H9 (cell line): ENCODE measurements around the gene STARD10. TPM values are rescaled to one million over a fixed set of nuclear protein-coding genes. Genes with fewer than 3 reads are reported as not detected.
A peak's percentile ranks its signal among the peaks of the same experiment; 100 is the strongest.

Source experiments
- DNase-seq: peaks from one replicate; pipeline ENCODE4 v3.0.0-alpha.2; 2017
- H2AFZ ChIP-seq: one replicate; pipeline ENCODE4 v1.6.1; 2013; ENCODE audit warnings: mild to moderate bottlenecking, low read length, control low read depth, moderate library complexity
- H2AK5ac ChIP-seq: 2 replicates; pipeline ENCODE4 v1.6.1; 2013; ENCODE audit warnings: low read length, control low read depth, mixed read lengths; ENCODE audit not compliant: insufficient read length
- H2BK120ac ChIP-seq: one replicate; pipeline ENCODE4 v1.6.1; 2013; ENCODE audit warnings: low read depth, mild to moderate bottlenecking, low read length, control low read depth, inconsistent platforms; ENCODE audit not compliant: poor library complexity, severe bottlenecking
- H2BK12ac ChIP-seq: 2 replicates; pipeline ENCODE4 v1.6.1; 2013; ENCODE audit warnings: low read length, control low read depth, mixed read lengths, low read depth; ENCODE audit not compliant: insufficient read length
- H2BK15ac ChIP-seq: 2 replicates; pipeline ENCODE4 v1.6.1; 2013; ENCODE audit warnings: low read depth, low read length, control low read depth
- H2BK20ac ChIP-seq: one replicate; pipeline ENCODE4 v1.6.1; 2013; ENCODE audit warnings: low read depth, mild to moderate bottlenecking, low read length, control low read depth, inconsistent platforms; ENCODE audit not compliant: poor library complexity, severe bottlenecking
- H2BK5ac ChIP-seq: 2 replicates; pipeline ENCODE4 v1.6.1; 2013; ENCODE audit warnings: low read length, control low read depth, mixed read lengths; ENCODE audit not compliant: insufficient read length
- H3K14ac ChIP-seq: 2 replicates; pipeline ENCODE4 v1.6.1; 2013; ENCODE audit warnings: low read length, control low read depth; ENCODE audit not compliant: insufficient read depth
- H3K18ac ChIP-seq: 2 replicates; pipeline ENCODE4 v1.6.1; 2013; ENCODE audit warnings: low read depth, mild to moderate bottlenecking, mixed read lengths, low read length, control low read depth; ENCODE audit not compliant: insufficient read length
- H3K23ac ChIP-seq: 2 replicates; pipeline ENCODE4 v1.6.1; 2013; ENCODE audit warnings: low read length, control low read depth, mixed read lengths, low read depth; ENCODE audit not compliant: insufficient read length
- H3K23me2 ChIP-seq: 2 replicates; pipeline ENCODE4 v1.6.1; 2013; ENCODE audit warnings: low read depth, mild to moderate bottlenecking, mixed read lengths, low read length, control low read depth; ENCODE audit not compliant: insufficient read length, poor library complexity, severe bottlenecking
- H3K27ac ChIP-seq: 2 replicates; pipeline ENCODE4 v1.5.1; 2013; ENCODE audit warnings: low read length, control low read depth, mixed read lengths, low read depth; ENCODE audit not compliant: insufficient read length
- H3K27me3 ChIP-seq: 2 replicates; pipeline ENCODE4 v1.6.1; 2013; ENCODE audit warnings: low read length, control low read depth, inconsistent platforms; ENCODE audit not compliant: insufficient read depth
- H3K4ac ChIP-seq: 2 replicates; pipeline ENCODE4 v1.6.1; 2013; ENCODE audit warnings: low read depth, mild to moderate bottlenecking, control low read depth, inconsistent platforms, low read length, moderate library complexity
- H3K4me1 ChIP-seq: 2 replicates; pipeline ENCODE4 v1.6.1; 2013; ENCODE audit warnings: low read length, control low read depth, inconsistent platforms; ENCODE audit not compliant: insufficient read depth
- H3K4me2 ChIP-seq: 2 replicates; pipeline ENCODE4 v1.6.1; 2013; ENCODE audit warnings: low read length, control low read depth, mixed read lengths; ENCODE audit not compliant: insufficient read length, insufficient read depth
- H3K56ac ChIP-seq: 2 replicates; pipeline ENCODE4 v1.6.1; 2013; ENCODE audit warnings: low read depth, mild to moderate bottlenecking, mixed read lengths, low read length, control low read depth; ENCODE audit not compliant: insufficient read length
- H3K79me1 ChIP-seq: 2 replicates; pipeline ENCODE4 v1.6.1; 2013; ENCODE audit warnings: low read depth, mild to moderate bottlenecking, moderate library complexity, low read length, control low read depth, inconsistent platforms; ENCODE audit not compliant: insufficient read depth, poor library complexity, severe bottlenecking
- H3K79me2 ChIP-seq: 2 replicates; pipeline ENCODE4 v1.6.1; 2013; ENCODE audit warnings: low read length, control low read depth, inconsistent platforms; ENCODE audit not compliant: insufficient read depth
- H3K9ac ChIP-seq: 2 replicates; pipeline ENCODE4 v1.6.1; 2013; ENCODE audit warnings: low read length, control low read depth, mixed read lengths; ENCODE audit not compliant: insufficient read length; ENCODE audit errors: extremely low read depth
- H3K9me3 ChIP-seq: one replicate; pipeline ENCODE4 v1.6.1; 2013; ENCODE audit warnings: low read depth, low read length, inconsistent platforms; ENCODE audit not compliant: control insufficient read depth
- H3T11ph ChIP-seq: one replicate; pipeline ENCODE4 v1.6.1; 2013; ENCODE audit warnings: mild to moderate bottlenecking, low read length, control low read depth, inconsistent platforms
- H4K20me1 ChIP-seq: one replicate; pipeline ENCODE4 v1.6.1; 2013; ENCODE audit not compliant: control insufficient read depth, insufficient read length, insufficient read depth
- H4K5ac ChIP-seq: 2 replicates; pipeline ENCODE4 v1.6.1; 2013; ENCODE audit warnings: low read depth, mild to moderate bottlenecking, mixed read lengths, low read length, control low read depth; ENCODE audit not compliant: insufficient read length
- H4K8ac ChIP-seq: replicated peaks from 2 replicates; pipeline ENCODE4 v1.6.1; 2013; ENCODE audit warnings: low read length, control low read depth, mixed read lengths, low read depth; ENCODE audit not compliant: insufficient read length
- H4K91ac ChIP-seq: 2 replicates; pipeline ENCODE4 v1.6.1; 2013; ENCODE audit warnings: low read depth, mild to moderate bottlenecking, moderate library complexity, mixed read lengths, low read length, control low read depth; ENCODE audit not compliant: insufficient read length
- H3K27ac Mint-ChIP-seq, 3 experiments: 2 replicates in 2 of 3; 3 replicates in 1 of 3; pipeline ENCODE4 v1.8.0; 2020 to 2021; ENCODE audit warnings: mixed read lengths in 3 of 3, mild to moderate bottlenecking in 1 of 3, moderate library complexity in 1 of 3
- H3K27me3 Mint-ChIP-seq: 2 replicates; pipeline ENCODE4 v1.8.0; 2021; ENCODE audit warnings: low read depth, mild to moderate bottlenecking, moderate library complexity, mixed read lengths
- H3K36me3 Mint-ChIP-seq, 3 experiments: 2 replicates in 2 of 3; 3 replicates in 1 of 3; pipeline ENCODE4 v1.8.0; 2020 to 2021; ENCODE audit warnings: low read depth in 3 of 3, mixed read lengths in 3 of 3; ENCODE audit not compliant: insufficient read depth in 1 of 3
- H3K4me1 Mint-ChIP-seq, 2 experiments: 2 replicates each; pipeline ENCODE4 v1.8.0; 2020; ENCODE audit warnings: mixed read lengths in 2 of 2
- H3K4me3 Mint-ChIP-seq, 2 experiments: 2 replicates in 1 of 2; 3 replicates in 1 of 2; pipeline ENCODE4 v1.8.0; 2020 to 2021; ENCODE audit warnings: mild to moderate bottlenecking in 2 of 2, mixed read lengths in 2 of 2, moderate library complexity in 1 of 2
- H3K9me3 Mint-ChIP-seq, 2 experiments: 2 replicates in 1 of 2; 3 replicates in 1 of 2; pipeline ENCODE4 v1.8.0; 2020; ENCODE audit warnings: mild to moderate bottlenecking in 2 of 2, mixed read lengths in 2 of 2, moderate library complexity in 1 of 2
- WGBS: extraction: QIAGEN DNeasy Blood & Tissue Kit; methylation state at CpG from one replicate; pipeline ENCODE4 v1.1.7; 2013; ENCODE audit warnings: missing lambda C conversion rate, low lambda C conversion rate, mixed read lengths; ENCODE audit not compliant: insufficient read length; ENCODE audit errors: extremely low coverage; 5-methylcytosine and 5-hydroxymethylcytosine counted together
- total RNA-seq: library from RNA; stranded (reverse); gene quantifications from 2 replicates; pipeline ENCODE4 v1.2.1, GENCODE V29; 2021
- TF ChIP-seq, protein P1 (sequence below): fragments of 200-600 bp; sonication (generic); conservative IDR thresholded peaks from 3 replicates; pipeline ENCODE4 v1.8.0; 2021; ENCODE audit warnings: antibody characterized with exemption, mild to moderate bottlenecking

The STARD10 gene
- total RNA-seq, 1 experiment from 2014 or later, result 24.4 TPM

DNA sequence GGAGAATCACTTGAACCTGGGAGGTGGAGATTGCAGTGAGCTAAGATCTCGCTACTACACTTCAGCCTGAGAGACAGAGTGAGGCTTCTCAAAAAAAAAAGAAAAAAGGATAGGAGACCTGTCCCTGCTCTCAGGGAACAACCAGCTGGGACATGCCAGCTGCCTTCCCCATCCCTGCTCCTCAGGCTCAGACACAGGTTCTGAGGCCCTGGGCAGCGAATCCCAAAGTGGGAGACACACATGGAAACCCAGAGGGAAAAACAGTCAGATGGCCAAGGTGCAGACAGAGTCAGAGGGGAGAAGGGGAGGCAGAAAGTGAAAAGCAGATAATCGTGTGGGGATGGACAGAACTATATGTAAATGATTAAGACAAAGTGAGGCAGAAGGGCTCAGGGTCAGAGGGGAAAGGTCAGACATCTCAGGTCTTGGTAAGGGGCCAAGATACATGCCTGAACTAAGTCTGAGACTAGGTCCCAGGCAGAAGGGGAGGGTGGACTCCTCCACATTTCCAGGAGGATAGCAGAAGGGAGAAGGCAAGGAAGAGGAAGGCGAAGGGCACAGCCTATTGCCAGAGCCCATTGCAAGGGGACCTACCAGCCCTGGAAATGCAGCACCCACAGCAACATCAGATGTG lies 14.2 kb downstream of the STARD10 start:
- H3K4ac ChIP-seq, result no peak overlapping the region
- no peak overlapping the region for H3T11ph ChIP-seq
- no peak overlapping the region for H3K18ac ChIP-seq
- Mint-ChIP-seq H3K4me3 (peak overlapping the region in 1 of 2 experiments; percentile 63; a peak in 2 of 5 replicates), H3K27ac (no peak overlapping the region; a peak in 1 of 7 replicates), H3K9me3 (no peaks in the 10 kb centered on the region), H3K4me1 (peaks cover 20 to 35% of the 10 kb centered on the region in 2 experiments), H3K36me3 (no peaks in the 10 kb centered on the region; a peak in 1 of 7 replicates), H3K27me3 (peaks cover 27% of the 10 kb centered on the region)
- TF ChIP-seq, protein P1, sequence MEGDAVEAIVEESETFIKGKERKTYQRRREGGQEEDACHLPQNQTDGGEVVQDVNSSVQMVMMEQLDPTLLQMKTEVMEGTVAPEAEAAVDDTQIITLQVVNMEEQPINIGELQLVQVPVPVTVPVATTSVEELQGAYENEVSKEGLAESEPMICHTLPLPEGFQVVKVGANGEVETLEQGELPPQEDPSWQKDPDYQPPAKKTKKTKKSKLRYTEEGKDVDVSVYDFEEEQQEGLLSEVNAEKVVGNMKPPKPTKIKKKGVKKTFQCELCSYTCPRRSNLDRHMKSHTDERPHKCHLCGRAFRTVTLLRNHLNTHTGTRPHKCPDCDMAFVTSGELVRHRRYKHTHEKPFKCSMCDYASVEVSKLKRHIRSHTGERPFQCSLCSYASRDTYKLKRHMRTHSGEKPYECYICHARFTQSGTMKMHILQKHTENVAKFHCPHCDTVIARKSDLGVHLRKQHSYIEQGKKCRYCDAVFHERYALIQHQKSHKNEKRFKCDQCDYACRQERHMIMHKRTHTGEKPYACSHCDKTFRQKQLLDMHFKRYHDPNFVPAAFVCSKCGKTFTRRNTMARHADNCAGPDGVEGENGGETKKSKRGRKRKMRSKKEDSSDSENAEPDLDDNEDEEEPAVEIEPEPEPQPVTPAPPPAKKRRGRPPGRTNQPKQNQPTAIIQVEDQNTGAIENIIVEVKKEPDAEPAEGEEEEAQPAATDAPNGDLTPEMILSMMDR, result no peak
- H3K14ac ChIP-seq, result no peak overlapping the region
- H3K23me2 ChIP-seq, result peaks cover 7% of the 10 kb centered on the region
- no peak overlapping the region for H3K27ac ChIP-seq
- no peak overlapping the region for H3K9ac ChIP-seq
- H4K91ac ChIP-seq, result no peak overlapping the region
- no peak overlapping the region for H4K8ac ChIP-seq
- H3K23ac ChIP-seq, result no peak overlapping the region
- no peaks in the 10 kb centered on the region for H3K79me1 ChIP-seq
- H2AFZ ChIP-seq, result no peak overlapping the region
- no peak overlapping the region for H2BK20ac ChIP-seq
- no peak overlapping the region for H3K56ac ChIP-seq
- no peaks in the 10 kb centered on the region for H3K9me3 ChIP-seq
- no CpG with 5 or more reads among the region's 4 CpGs for WGBS
- H3K27me3 ChIP-seq, result no peaks in the 10 kb centered on the region
- H2BK15ac ChIP-seq, result no peak overlapping the region
- H2BK5ac ChIP-seq, result no peak overlapping the region
- no peak overlapping the region for H2BK12ac ChIP-seq
- no peaks in the 10 kb centered on the region for H3K79me2 ChIP-seq
- no peak overlapping the region for H3K4me2 ChIP-seq
- DNase-seq, result no peak
- no peak overlapping the region for H2AK5ac ChIP-seq
- H2BK120ac ChIP-seq, result no peak overlapping the region
- no peaks in the 10 kb centered on the region for H4K20me1 ChIP-seq
- H3K4me1 ChIP-seq, result peaks cover 4% of the 10 kb centered on the region; the same call in 1 of the 2 replicates
- H4K5ac ChIP-seq, result no peak overlapping the region
